C1 segment of cervical spinal cord (tissue), 14 donors: Measurements from ENCODE around the gene ING2.
"Not testable (repeated sequence)": the region's sequence is repeated elsewhere in the genome, so short reads cannot be mapped to it uniquely, and the experiment has no call there.

ENCODE experiments used
- DNase-seq, 14 donors: peaks; one replicate each; lab custom pipeline; 2025; lab: John Stamatoyannopoulos, UW

ING2 gene

GRCh38 chr4:183546376-183546775 lies 41.5 kb downstream of the ING2 start:
- DNase-seq: no peak

GRCh38 chr4:183548306-183548705 lies 43.4 kb downstream of the ING2 start:
- DNase-seq: no peak

GRCh38 chr4:183550345-183551093 lies 45.7 kb downstream of the ING2 start:
- DNase-seq: no peak

GRCh38 chr4:183552274-183553146 lies 47.7 kb downstream of the ING2 start:
- no peak for DNase-seq

- not testable (repeated sequence) for DNase-seq
Observed at GRCh38 chr4:183553147-183553478, 48.3 kb downstream of the ING2 start.

- DNase-seq: no peak
Observed at GRCh38 chr4:183553601-183554345, 48.9 kb downstream of the ING2 start.

- no peak for DNase-seq
Observed at GRCh38 chr4:183554346-183554686, 49.5 kb downstream of the ING2 start.

- no peak for DNase-seq
Observed at GRCh38 chr4:183554878-183555585, 50.2 kb downstream of the ING2 start.

- DNase-seq: no peak
Observed at GRCh38 chr4:183556947-183557346, 52.1 kb downstream of the ING2 start.

- no peak for DNase-seq
Observed at GRCh38 chr4:183557611-183558010, 52.8 kb downstream of the ING2 start.

GRCh38 chr4:183558873-183559272 lies 54.0 kb downstream of the ING2 start:
- DNase-seq: no peak

- DNase-seq: no peak
Observed at GRCh38 chr4:183561905-183562304, 57.0 kb downstream of the ING2 start.
